Right cardiac atrium (tissue), 5 donors: ENCODE results near the gene CD200R1L. TPM values are rescaled to one million over a fixed set of nuclear protein-coding genes. Genes with fewer than 3 reads are reported as not detected.

Source experiments
- ATAC-seq, 2 donors: fragments of 200-7000 bp; cut with Tn5 transposase; one replicate each; pipeline versions ENCODE4 v1.8.0 to v1.9.1; 2020; ENCODE audit warnings: moderate library complexity in 2 of 2, mild to moderate bottlenecking in 1 of 2
- DNase-seq, 3 donors: peaks; one replicate each; pipeline ENCODE4 v3.0.0-alpha.2; 2020
- H3K27ac ChIP-seq: one replicate; pipeline ENCODE4 v1.5.1; 2013; ENCODE audit warnings: mild to moderate bottlenecking, low read length, control low read depth, moderate library complexity
- H3K27me3 ChIP-seq: one replicate; pipeline ENCODE4 v1.6.1; 2013; ENCODE audit not compliant: control insufficient read depth, insufficient read depth
- H3K4me1 ChIP-seq: one replicate; pipeline ENCODE4 v1.6.1; 2013; ENCODE audit warnings: low read length; ENCODE audit not compliant: control insufficient read depth, insufficient read depth
- H3K4me3 ChIP-seq: one replicate; pipeline ENCODE4 v1.5.1; 2013; ENCODE audit warnings: low read length, control low read depth
- H3K9me3 ChIP-seq: one replicate; pipeline ENCODE4 v1.6.1; 2013; ENCODE audit warnings: low read length; ENCODE audit not compliant: control insufficient read depth
- WGBS: extraction: QIAGEN DNeasy Blood & Tissue Kit; methylation state at CpG from one replicate; pipeline ENCODE4 v1.1.7; 2013; 5-methylcytosine and 5-hydroxymethylcytosine counted together
- intact Hi-C, 4 donors: fragments of 100-400 bp; cut with DNase I; formaldehyde crosslinking; loops; one replicate each; pipeline versions ENCODE4 v1.11.0 to v1.14.0; 2022 to 2023
- polyA plus RNA-seq: library from polyadenylated mRNA; stranded (reverse); fragments of 200-250 nt; gene quantifications from one replicate; pipeline ENCODE4 v1.2.3, GENCODE V29; 2013
- total RNA-seq, 4 donors: library from RNA; stranded (reverse); fragmentation: NEBNext Ultra II Directional; extraction: Animal tissue kit (Norgen Biotek cat#: 25700); gene quantifications; one replicate each; pipeline ENCODE4 v1.2.1, GENCODE V29; 2021
- donor health status: healthy with polysubstance abuse.
- donor health status: DM: no; HTN: yes; CAD: no.
- donor health status: DM: no; HTN: no; CAD: no.
- donor health status: DM: no; HTN: yes; CAD: no; lungs with severe emphysema.
- donor health status: DM: yes; HTN: yes; CAD: no.

CD200R1L gene
- total and polyA plus RNA-seq, 5 donors = not detected

GRCh38 chr3:112786881-112787579 lies 59.6 kb downstream of the CD200R1L start:
- WGBS = 83% methylated on average over 3 of the region's 3 CpGs
- intact Hi-C loops = no loop called here
- no peaks in the 10 kb centered on the region for H3K4me1 ChIP-seq

GRCh38 chr3:112786002-112786590 lies 60.6 kb downstream of the CD200R1L start:
- under 1% methylated on average over 2 of the region's 2 CpGs for WGBS
- H3K4me1 ChIP-seq = no peaks in the 10 kb centered on the region
- intact Hi-C loops = no loop called here
- DNase-seq = no peak
- H3K4me3 ChIP-seq = no peak overlapping the region
- no peaks in the 10 kb centered on the region for H3K9me3 ChIP-seq
- ATAC-seq = no peak
- no peaks in the 10 kb centered on the region for H3K27me3 ChIP-seq
- no peak overlapping the region for H3K27ac ChIP-seq

More at GRCh38 chr3:112786881-112787579, 59.6 kb downstream of the CD200R1L start:
- Histone ChIP-seq H3K4me3 (no peak overlapping the region), H3K9me3 (no peaks in the 10 kb centered on the region), H3K27ac (no peak overlapping the region), H3K27me3 (no peaks in the 10 kb centered on the region)
- ATAC-seq = no peak
- DNase-seq = no peak

- no peak overlapping the region for H3K27ac ChIP-seq
- intact Hi-C loops = no loop called here
Measured at GRCh38 chr3:112785321-112786001, 61.2 kb downstream of the CD200R1L start.

GRCh38 chr3:112782491-112782890 lies 64.2 kb downstream of the CD200R1L start:
- no peak overlapping the region for H3K27ac ChIP-seq
- peaks cover 2% of the 10 kb centered on the region for H3K4me1 ChIP-seq
- no peaks in the 10 kb centered on the region for H3K9me3 ChIP-seq
- WGBS = 55% methylated on average over 2 of the region's 2 CpGs
- intact Hi-C loops = no loop called here
- DNase-seq = no peak
- ATAC-seq = no peak
- H3K27me3 ChIP-seq = no peaks in the 10 kb centered on the region
- H3K4me3 ChIP-seq = no peak overlapping the region

More at GRCh38 chr3:112785321-112786001, 61.2 kb downstream of the CD200R1L start:
- DNase-seq (no peak), ATAC-seq (no peak)
- 53% methylated on average over 9 of the region's 9 CpGs for WGBS
- no peaks in the 10 kb centered on the region for H3K9me3 ChIP-seq
- peaks cover 2% of the 10 kb centered on the region for H3K4me1 ChIP-seq
- H3K4me3 ChIP-seq = no peak overlapping the region
- no peaks in the 10 kb centered on the region for H3K27me3 ChIP-seq

- H3K4me3 ChIP-seq = no peak overlapping the region
- intact Hi-C loops = no loop called here
- H3K27ac ChIP-seq = no peak overlapping the region
- DNase-seq (no peak), ATAC-seq (no peak)
- H3K4me1 ChIP-seq = peaks cover 2% of the 10 kb centered on the region
- H3K27me3 ChIP-seq = no peaks in the 10 kb centered on the region
- WGBS = 73% methylated on average over 1 of the region's 1 CpG
- H3K9me3 ChIP-seq = no peaks in the 10 kb centered on the region
Measured at GRCh38 chr3:112781599-112781998, 65.1 kb downstream of the CD200R1L start.

GRCh38 chr3:112779558-112780480 lies 66.8 kb downstream of the CD200R1L start:
- intact Hi-C loops = no loop called here
- H3K4me3 ChIP-seq = no peak overlapping the region
- H3K4me1 ChIP-seq = peaks cover 2% of the 10 kb centered on the region
- ATAC-seq (peak; percentile 38 to 51), DNase-seq (no peak)
- H3K27ac ChIP-seq = no peak overlapping the region
- WGBS = 59% methylated on average over 3 of the region's 3 CpGs
- no peaks in the 10 kb centered on the region for H3K27me3 ChIP-seq
- no peaks in the 10 kb centered on the region for H3K9me3 ChIP-seq

- peaks cover 2% of the 10 kb centered on the region for H3K4me1 ChIP-seq
- DNase-seq = no peak
- no peak overlapping the region for H3K4me3 ChIP-seq
- intact Hi-C loops = no loop called here
- no peak overlapping the region for H3K27ac ChIP-seq
- H3K27me3 ChIP-seq = no peaks in the 10 kb centered on the region
- H3K9me3 ChIP-seq = no peaks in the 10 kb centered on the region
- no peak for ATAC-seq
Measured at GRCh38 chr3:112779011-112779410, 67.7 kb downstream of the CD200R1L start.

GRCh38 chr3:112778353-112778948 lies 68.2 kb downstream of the CD200R1L start:
- intact Hi-C loops = no loop called here
- no peak for ATAC-seq
- 86% methylated on average over 5 of the region's 5 CpGs for WGBS
- Histone ChIP-seq H3K9me3 (no peaks in the 10 kb centered on the region), H3K27me3 (no peaks in the 10 kb centered on the region), H3K4me3 (no peak overlapping the region), H3K27ac (no peak overlapping the region), H3K4me1 (peaks cover 2% of the 10 kb centered on the region)
- DNase-seq = no peak

GRCh38 chr3:112777811-112778210 lies 68.9 kb downstream of the CD200R1L start:
- Histone ChIP-seq H3K4me3 (no peak overlapping the region), H3K4me1 (peaks cover 2% of the 10 kb centered on the region), H3K9me3 (no peaks in the 10 kb centered on the region), H3K27ac (no peak overlapping the region), H3K27me3 (no peaks in the 10 kb centered on the region)
- no peak for DNase-seq
- intact Hi-C loops = no loop called here
- ATAC-seq = no peak

GRCh38 chr3:112776836-112777235 lies 69.8 kb downstream of the CD200R1L start:
- no peak overlapping the region for H3K27ac ChIP-seq
- no peak overlapping the region for H3K4me3 ChIP-seq
- H3K9me3 ChIP-seq = no peaks in the 10 kb centered on the region
- DNase-seq (no peak), ATAC-seq (no peak)
- 77% methylated on average over 3 of the region's 3 CpGs for WGBS
- H3K4me1 ChIP-seq = peaks cover 2% of the 10 kb centered on the region
- intact Hi-C loops = no loop called here
- H3K27me3 ChIP-seq = no peaks in the 10 kb centered on the region
